ENCODE results near the gene POLD1. TPM values are rescaled to one million over a fixed set of nuclear protein-coding genes. Genes with fewer than 3 reads are reported as not detected.

Gene POLD1
- total RNA-seq, 2 donors from 2014 or later: 106 to 127 TPM

DNA sequence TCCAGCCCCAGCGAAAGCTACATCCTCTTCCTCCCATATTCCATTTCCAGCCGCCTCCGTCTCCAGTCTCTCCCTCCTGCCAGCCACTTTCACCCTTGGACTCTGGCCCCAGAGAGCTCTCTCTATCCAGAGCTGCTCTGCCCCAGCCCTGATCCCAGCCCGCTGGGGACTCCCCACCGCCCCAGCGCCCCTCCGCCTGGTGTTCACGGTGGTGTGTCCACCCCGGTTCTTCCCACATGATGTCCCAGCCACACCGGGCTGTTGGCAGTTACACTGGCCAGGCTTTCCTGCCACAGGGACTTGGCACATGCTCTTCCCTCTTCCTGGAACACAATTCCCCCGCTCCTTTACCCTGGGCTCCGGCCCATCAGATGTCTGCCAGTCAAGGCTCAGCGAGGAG lies 80.9 kb downstream of the POLD1 start:
- no peak overlapping the region for H3K9ac ChIP-seq (ENCODE audit: extremely low read depth, low read length, poor library complexity, severe bottlenecking)
- no peak overlapping the region for H3K4me3 ChIP-seq (ENCODE audit: low read length)
- H3K9me3 Mint-ChIP-seq: no peaks in the 10 kb centered on the region
- TF ChIP-seq, protein P1, sequence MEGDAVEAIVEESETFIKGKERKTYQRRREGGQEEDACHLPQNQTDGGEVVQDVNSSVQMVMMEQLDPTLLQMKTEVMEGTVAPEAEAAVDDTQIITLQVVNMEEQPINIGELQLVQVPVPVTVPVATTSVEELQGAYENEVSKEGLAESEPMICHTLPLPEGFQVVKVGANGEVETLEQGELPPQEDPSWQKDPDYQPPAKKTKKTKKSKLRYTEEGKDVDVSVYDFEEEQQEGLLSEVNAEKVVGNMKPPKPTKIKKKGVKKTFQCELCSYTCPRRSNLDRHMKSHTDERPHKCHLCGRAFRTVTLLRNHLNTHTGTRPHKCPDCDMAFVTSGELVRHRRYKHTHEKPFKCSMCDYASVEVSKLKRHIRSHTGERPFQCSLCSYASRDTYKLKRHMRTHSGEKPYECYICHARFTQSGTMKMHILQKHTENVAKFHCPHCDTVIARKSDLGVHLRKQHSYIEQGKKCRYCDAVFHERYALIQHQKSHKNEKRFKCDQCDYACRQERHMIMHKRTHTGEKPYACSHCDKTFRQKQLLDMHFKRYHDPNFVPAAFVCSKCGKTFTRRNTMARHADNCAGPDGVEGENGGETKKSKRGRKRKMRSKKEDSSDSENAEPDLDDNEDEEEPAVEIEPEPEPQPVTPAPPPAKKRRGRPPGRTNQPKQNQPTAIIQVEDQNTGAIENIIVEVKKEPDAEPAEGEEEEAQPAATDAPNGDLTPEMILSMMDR (conservative IDR thresholded peaks at IDR 0.05): no peak
- no peaks in the 10 kb centered on the region for H3K4me1 ChIP-seq (ENCODE audit: control insufficient read depth, insufficient read depth, low read length)
- H3K4me3 Mint-ChIP-seq: no peak overlapping the region
- H3K9me3 ChIP-seq (ENCODE audit: control insufficient read depth, low read length): no peaks in the 10 kb centered on the region
- H3K4me1 Mint-ChIP-seq: peaks cover 5% of the 10 kb centered on the region
- no peak for DNase-seq
- H3K36me3 ChIP-seq (ENCODE audit: control insufficient read depth, insufficient read depth, low read length): no peaks in the 10 kb centered on the region
- no peaks in the 10 kb centered on the region for H3K27me3 ChIP-seq (ENCODE audit: control insufficient read depth, insufficient read depth, low read length, poor library complexity, severe bottlenecking)
- peaks cover 7% of the 10 kb centered on the region for H3K27me3 Mint-ChIP-seq (ENCODE audit: insufficient read depth)
- no peak overlapping the region for H3K27ac Mint-ChIP-seq
- H3K36me3 Mint-ChIP-seq (ENCODE audit: low read depth): no peaks in the 10 kb centered on the region
- no peak overlapping the region for H3K27ac ChIP-seq (ENCODE audit: low read depth, low read length)
- WGBS, 2 experiments (ENCODE audit: insufficient coverage in 1 of 2, insufficient read length in 1 of 2): 93 to 97% methylated on average over 6 to 13 of the region's 13 CpGs

DNA sequence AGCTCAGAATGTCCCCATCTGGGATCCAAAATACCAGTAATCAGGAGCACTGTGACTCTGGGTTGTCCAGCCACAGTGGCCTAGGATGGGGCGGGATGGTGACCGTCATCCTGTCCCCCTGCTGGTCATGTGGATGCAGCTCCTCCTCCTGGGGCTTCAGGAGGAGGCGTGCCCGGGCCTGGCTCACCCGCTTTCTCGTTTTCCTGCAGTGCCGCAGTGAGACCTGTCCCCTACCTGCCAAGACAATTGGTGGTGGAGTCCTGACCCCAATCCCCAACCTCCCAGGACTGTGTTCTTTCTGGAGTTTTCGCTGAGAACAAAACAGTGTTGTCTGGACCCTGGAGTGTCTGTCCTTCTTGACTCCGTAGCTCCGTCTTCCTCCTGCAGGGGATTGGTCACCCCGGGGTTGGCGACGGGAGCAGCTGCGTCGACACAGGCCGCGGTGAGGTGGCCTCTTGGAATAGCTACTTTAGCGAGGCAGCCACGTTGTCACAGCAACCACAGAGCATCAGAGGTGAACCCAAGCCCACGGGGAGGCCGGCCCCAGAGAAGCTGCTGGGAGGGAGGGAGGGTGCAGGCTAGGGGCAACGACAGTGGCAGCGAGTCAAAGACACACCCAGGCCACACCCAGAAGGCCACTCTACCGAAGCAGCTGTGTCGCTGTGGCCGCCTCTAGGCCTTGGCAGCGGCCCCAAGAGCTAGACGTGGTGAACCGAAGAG lies 82.0 kb downstream of the POLD1 start:
- H3K4me3 ChIP-seq (ENCODE audit: low read length): no peak overlapping the region
- no peak overlapping the region for H3K9ac ChIP-seq (ENCODE audit: extremely low read depth, low read length, poor library complexity, severe bottlenecking)
- H3K36me3 ChIP-seq (ENCODE audit: control insufficient read depth, insufficient read depth, low read length): no peaks in the 10 kb centered on the region
- TF ChIP-seq, protein P1 (conservative IDR thresholded peaks at IDR 0.05): peak; percentile 82
- peak overlapping the region; percentile 84 for H3K27ac Mint-ChIP-seq
- H3K4me1 ChIP-seq (ENCODE audit: control insufficient read depth, insufficient read depth, low read length): no peaks in the 10 kb centered on the region
- H3K9me3 ChIP-seq (ENCODE audit: control insufficient read depth, low read length): no peaks in the 10 kb centered on the region
- peak overlapping the region; percentile 30 for H3K27ac ChIP-seq (ENCODE audit: low read depth, low read length)
- 72 to 83% methylated on average over 18 to 29 of the region's 29 CpGs for WGBS, 2 experiments (ENCODE audit: insufficient coverage in 1 of 2, insufficient read length in 1 of 2)
- H3K9me3 Mint-ChIP-seq: no peaks in the 10 kb centered on the region
- peaks cover 5% of the 10 kb centered on the region for H3K4me1 Mint-ChIP-seq
- peak; percentile 92 for DNase-seq
- no peaks in the 10 kb centered on the region for H3K27me3 ChIP-seq (ENCODE audit: control insufficient read depth, insufficient read depth, low read length, poor library complexity, severe bottlenecking)
- H3K27me3 Mint-ChIP-seq (ENCODE audit: insufficient read depth): peaks cover 7% of the 10 kb centered on the region
- no peak overlapping the region for H3K4me3 Mint-ChIP-seq
- no peaks in the 10 kb centered on the region for H3K36me3 Mint-ChIP-seq (ENCODE audit: low read depth)

DNA sequence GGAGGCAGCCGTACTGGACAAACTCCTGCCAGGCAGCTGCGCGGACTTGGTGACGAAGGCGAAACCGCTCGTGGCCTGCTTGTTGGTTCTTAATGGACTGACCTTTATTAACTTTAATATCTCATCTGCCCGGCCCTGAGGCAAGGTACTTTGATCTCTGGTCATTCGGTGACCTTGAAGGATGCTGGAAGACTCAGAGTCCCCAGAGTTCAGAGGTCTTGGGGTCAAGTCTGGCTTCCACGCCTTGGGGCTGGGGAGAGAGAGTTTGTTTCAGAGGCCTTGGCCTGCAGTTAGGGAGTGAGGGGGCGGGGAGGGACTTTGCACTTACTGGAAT lies 82.5 kb downstream of the POLD1 start:
- Histone ChIP-seq H3K36me3 (ENCODE audit: control insufficient read depth, insufficient read depth, low read length) (no peaks in the 10 kb centered on the region), H3K4me3 (ENCODE audit: low read length) (no peak overlapping the region), H3K27ac (ENCODE audit: low read depth, low read length) (no peak overlapping the region), H3K9me3 (ENCODE audit: control insufficient read depth, low read length) (peaks cover 4% of the 10 kb centered on the region), H3K4me1 (ENCODE audit: control insufficient read depth, insufficient read depth, low read length) (no peaks in the 10 kb centered on the region), H3K27me3 (ENCODE audit: control insufficient read depth, insufficient read depth, low read length, poor library complexity, severe bottlenecking) (no peaks in the 10 kb centered on the region), H3K9ac (ENCODE audit: extremely low read depth, low read length, poor library complexity, severe bottlenecking) (no peak overlapping the region)
- WGBS, 2 experiments (ENCODE audit: insufficient coverage in 1 of 2, insufficient read length in 1 of 2): 87 to 90% methylated on average over 5 to 11 of the region's 11 CpGs
- H3K9me3 Mint-ChIP-seq: no peaks in the 10 kb centered on the region
- TF ChIP-seq, protein P1 (conservative IDR thresholded peaks at IDR 0.05): no peak
- H3K4me3 Mint-ChIP-seq: no peak overlapping the region
- peaks cover 5% of the 10 kb centered on the region for H3K4me1 Mint-ChIP-seq
- H3K36me3 Mint-ChIP-seq (ENCODE audit: low read depth): no peaks in the 10 kb centered on the region
- DNase-seq: no peak
- peaks cover 7% of the 10 kb centered on the region for H3K27me3 Mint-ChIP-seq (ENCODE audit: insufficient read depth)
- no peak overlapping the region for H3K27ac Mint-ChIP-seq
